Activated T-cell treated with anti-CD3 and anti-CD28 coated beads, Interleukin-2, amount 50 U/mL, for 24 hours (primary cell): Measurements from ENCODE around the gene TMEFF2.
"Not testable (repeated sequence)": the region's sequence is repeated elsewhere in the genome, so short reads cannot be mapped to it uniquely, and the experiment has no call there.

ENCODE experiments used
- DNase-seq: peaks from one replicate; pipeline ENCODE4 v3.0.0-alpha.2; 2020
- H3K27ac Mint-ChIP-seq: 2 replicates; pipeline ENCODE4 v1.8.0; 2020; ENCODE audit warnings: mild to moderate bottlenecking, mixed read lengths
- H3K27me3 Mint-ChIP-seq: 2 replicates; pipeline ENCODE4 v1.8.0; 2020; ENCODE audit warnings: mixed read lengths
- H3K36me3 Mint-ChIP-seq: 2 replicates; pipeline ENCODE4 v1.8.0; 2020; ENCODE audit warnings: low read depth, mixed read lengths
- H3K4me1 Mint-ChIP-seq: 2 replicates; pipeline ENCODE4 v1.8.0; 2020; ENCODE audit warnings: low read depth, mixed read lengths
- H3K4me3 Mint-ChIP-seq: 2 replicates; pipeline ENCODE4 v1.8.0; 2020; ENCODE audit warnings: mild to moderate bottlenecking, moderate library complexity, mixed read lengths
- H3K9me3 Mint-ChIP-seq: 2 replicates; pipeline ENCODE4 v1.8.0; 2020; ENCODE audit warnings: mixed read lengths

The TMEFF2 gene

GRCh38 chr2:191930205-191930604 is 264.5 kb downstream of the TMEFF2 start:
- Mint-ChIP-seq H3K9me3 (no peaks in the 10 kb centered on the region), H3K27ac (no peak overlapping the region), H3K4me3 (no peak overlapping the region), H3K36me3 (no peaks in the 10 kb centered on the region), H3K27me3 (peaks cover 24% of the 10 kb centered on the region), H3K4me1 (peaks cover 3% of the 10 kb centered on the region)
- no peak for DNase-seq

- no peak overlapping the region for H3K27ac Mint-ChIP-seq
- H3K27me3 Mint-ChIP-seq = peaks cover 23% of the 10 kb centered on the region
- no peak overlapping the region for H3K4me3 Mint-ChIP-seq
- no peaks in the 10 kb centered on the region for H3K9me3 Mint-ChIP-seq
- DNase-seq = no peak
- H3K4me1 Mint-ChIP-seq = peaks cover 3% of the 10 kb centered on the region
- no peaks in the 10 kb centered on the region for H3K36me3 Mint-ChIP-seq
These were observed 265.4 kb downstream of the TMEFF2 start for GRCh38 chr2:191929288-191929687.

- H3K36me3 Mint-ChIP-seq = no peaks in the 10 kb centered on the region
- DNase-seq = no peak
- no peaks in the 10 kb centered on the region for H3K9me3 Mint-ChIP-seq
- H3K4me3 Mint-ChIP-seq = no peak overlapping the region
- no peaks in the 10 kb centered on the region for H3K4me1 Mint-ChIP-seq
- no peak overlapping the region for H3K27ac Mint-ChIP-seq
- H3K27me3 Mint-ChIP-seq = peaks cover 19% of the 10 kb centered on the region
These were observed 266.7 kb downstream of the TMEFF2 start for GRCh38 chr2:191927991-191928390.

GRCh38 chr2:191927319-191927867 is 267.3 kb downstream of the TMEFF2 start:
- no peak overlapping the region for H3K27ac Mint-ChIP-seq
- no peaks in the 10 kb centered on the region for H3K9me3 Mint-ChIP-seq
- H3K27me3 Mint-ChIP-seq = peaks cover 13% of the 10 kb centered on the region
- no peak for DNase-seq
- H3K36me3 Mint-ChIP-seq = no peaks in the 10 kb centered on the region
- H3K4me1 Mint-ChIP-seq = no peaks in the 10 kb centered on the region
- no peak overlapping the region for H3K4me3 Mint-ChIP-seq

- no peaks in the 10 kb centered on the region for H3K36me3 Mint-ChIP-seq
- peaks cover 12% of the 10 kb centered on the region for H3K27me3 Mint-ChIP-seq
- H3K4me3 Mint-ChIP-seq = no peak overlapping the region
- no peak overlapping the region for H3K27ac Mint-ChIP-seq
- DNase-seq = no peak
- H3K9me3 Mint-ChIP-seq = no peaks in the 10 kb centered on the region
- no peaks in the 10 kb centered on the region for H3K4me1 Mint-ChIP-seq
These were observed 268.1 kb downstream of the TMEFF2 start for GRCh38 chr2:191926671-191927070.

- Mint-ChIP-seq H3K9me3 (no peaks in the 10 kb centered on the region), H3K27me3 (peaks cover 3% of the 10 kb centered on the region), H3K36me3 (no peaks in the 10 kb centered on the region), H3K27ac (no peak overlapping the region), H3K4me3 (no peak overlapping the region), H3K4me1 (no peaks in the 10 kb centered on the region)
- DNase-seq = no peak
These were observed 271.1 kb downstream of the TMEFF2 start for GRCh38 chr2:191923652-191923997.

GRCh38 chr2:191922736-191923651 is 271.7 kb downstream of the TMEFF2 start:
- Mint-ChIP-seq H3K36me3 (no peaks in the 10 kb centered on the region), H3K27me3 (no peaks in the 10 kb centered on the region), H3K4me3 (no peak overlapping the region), H3K27ac (no peak overlapping the region), H3K9me3 (no peaks in the 10 kb centered on the region), H3K4me1 (no peaks in the 10 kb centered on the region)
- DNase-seq = no peak

- not testable (repeated sequence) for H3K27ac Mint-ChIP-seq, H3K4me1 Mint-ChIP-seq, DNase-seq, H3K27me3 Mint-ChIP-seq, H3K4me3 Mint-ChIP-seq, H3K9me3 Mint-ChIP-seq, H3K36me3 Mint-ChIP-seq
These were observed 273.1 kb downstream of the TMEFF2 start for GRCh38 chr2:191921650-191922049.

GRCh38 chr2:191920502-191920901 is 274.2 kb downstream of the TMEFF2 start:
- peaks cover 6% of the 10 kb centered on the region for H3K27me3 Mint-ChIP-seq
- H3K9me3 Mint-ChIP-seq = no peaks in the 10 kb centered on the region

GRCh38 chr2:191917967-191918651 is 276.6 kb downstream of the TMEFF2 start:
- no peaks in the 10 kb centered on the region for H3K4me1 Mint-ChIP-seq
- H3K36me3 Mint-ChIP-seq = no peaks in the 10 kb centered on the region
- H3K27ac Mint-ChIP-seq = no peak overlapping the region
- no peak for DNase-seq
- H3K4me3 Mint-ChIP-seq = no peak overlapping the region
- no peaks in the 10 kb centered on the region for H3K9me3 Mint-ChIP-seq
- peaks cover 11% of the 10 kb centered on the region for H3K27me3 Mint-ChIP-seq

More at GRCh38 chr2:191920502-191920901, 274.2 kb downstream of the TMEFF2 start:
- H3K4me1 Mint-ChIP-seq = no peaks in the 10 kb centered on the region
- no peak overlapping the region for H3K4me3 Mint-ChIP-seq
- no peaks in the 10 kb centered on the region for H3K36me3 Mint-ChIP-seq
- DNase-seq = no peak
- no peak overlapping the region for H3K27ac Mint-ChIP-seq

- Mint-ChIP-seq H3K27ac (no peak overlapping the region), H3K27me3 (peaks cover 13% of the 10 kb centered on the region), H3K4me3 (no peak overlapping the region), H3K4me1 (no peaks in the 10 kb centered on the region), H3K9me3 (no peaks in the 10 kb centered on the region), H3K36me3 (no peaks in the 10 kb centered on the region)
- no peak for DNase-seq
These were observed 277.3 kb downstream of the TMEFF2 start for GRCh38 chr2:191917430-191917881.

GRCh38 chr2:191916826-191917225 is 277.9 kb downstream of the TMEFF2 start:
- no peak for DNase-seq
- H3K27me3 Mint-ChIP-seq = peaks cover 17% of the 10 kb centered on the region
- no peaks in the 10 kb centered on the region for H3K36me3 Mint-ChIP-seq
- H3K4me1 Mint-ChIP-seq = no peaks in the 10 kb centered on the region
- no peak overlapping the region for H3K27ac Mint-ChIP-seq
- H3K9me3 Mint-ChIP-seq = no peaks in the 10 kb centered on the region
- H3K4me3 Mint-ChIP-seq = no peak overlapping the region

GRCh38 chr2:191915750-191916149 is 279.0 kb downstream of the TMEFF2 start:
- Mint-ChIP-seq H3K27me3 (peaks cover 17% of the 10 kb centered on the region), H3K4me1 (no peaks in the 10 kb centered on the region), H3K27ac (no peak overlapping the region), H3K9me3 (no peaks in the 10 kb centered on the region), H3K4me3 (no peak overlapping the region), H3K36me3 (no peaks in the 10 kb centered on the region)
- DNase-seq = no peak

- H3K27ac Mint-ChIP-seq = no peak overlapping the region
- H3K4me3 Mint-ChIP-seq = no peak overlapping the region
- peaks cover 17% of the 10 kb centered on the region for H3K27me3 Mint-ChIP-seq
- peaks cover 4% of the 10 kb centered on the region for H3K4me1 Mint-ChIP-seq
- no peak for DNase-seq
- no peaks in the 10 kb centered on the region for H3K9me3 Mint-ChIP-seq
- H3K36me3 Mint-ChIP-seq = no peaks in the 10 kb centered on the region
These were observed 280.9 kb downstream of the TMEFF2 start for GRCh38 chr2:191913796-191914195.

GRCh38 chr2:191912764-191913163 is 282.0 kb downstream of the TMEFF2 start:
- Mint-ChIP-seq H3K36me3 (no peaks in the 10 kb centered on the region), H3K9me3 (no peaks in the 10 kb centered on the region), H3K4me3 (no peak overlapping the region)

More at GRCh38 chr2:191912764-191913163, 282.0 kb downstream of the TMEFF2 start:
- peaks cover 4% of the 10 kb centered on the region for H3K4me1 Mint-ChIP-seq
- no peak overlapping the region for H3K27ac Mint-ChIP-seq
- H3K27me3 Mint-ChIP-seq = peaks cover 17% of the 10 kb centered on the region
- DNase-seq = no peak
